Neutrophil (primary cell): Measurements from ENCODE around the gene KRT82.
"Not testable (repeated sequence)": the region's sequence is repeated elsewhere in the genome, so short reads cannot be mapped to it uniquely, and the experiment has no call there.

Experiments
- H3K27ac ChIP-seq: fragments of 200-600 bp; sonication (generic); 2 replicates; pipeline ENCODE4 v1.5.1; 2016; ENCODE audit warnings: mild to moderate bottlenecking, moderate library complexity
- H3K27me3 ChIP-seq: fragments of 200-600 bp; sonication (generic); 2 replicates; pipeline ENCODE4 v1.6.0; 2016; ENCODE audit warnings: mild to moderate bottlenecking
- H3K36me3 ChIP-seq: fragments of 200-600 bp; sonication (generic); 2 replicates; pipeline ENCODE4 v1.5.1; 2017
- H3K4me1 ChIP-seq, 2 experiments: fragments of 200-600 bp in 1 of 2; sonication (generic) in 1 of 2; 1 replicate in 1 of 2; 2 replicates in 1 of 2; pipeline versions ENCODE4 v1.5.1 to v1.6.1; 2013 to 2016; ENCODE audit warnings: low read depth in 1 of 2, low read length in 1 of 2, mild to moderate bottlenecking in 1 of 2, moderate library complexity in 1 of 2; ENCODE audit not compliant: control insufficient read depth in 1 of 2, insufficient read depth in 1 of 2
- H3K4me3 ChIP-seq, 2 experiments: fragments of 200-600 bp in 1 of 2; sonication (generic) in 1 of 2; 1 replicate in 1 of 2; 2 replicates in 1 of 2; pipeline ENCODE4 v1.5.1; 2013 to 2016; ENCODE audit warnings: low read depth in 1 of 2, low read length in 1 of 2, mild to moderate bottlenecking in 1 of 2, moderate library complexity in 1 of 2
- H3K9me3 ChIP-seq: fragments of 200-600 bp; sonication (generic); 2 replicates; pipeline ENCODE4 v1.5.1; 2016
- TF ChIP-seq, protein P1 (sequence below): fragments of 200-600 bp; sonication (generic); IDR thresholded peaks from 2 replicates; pipeline ENCODE4 v1.5.1; 2016; ENCODE audit warnings: antibody characterized with exemption

KRT82 gene

DNA sequence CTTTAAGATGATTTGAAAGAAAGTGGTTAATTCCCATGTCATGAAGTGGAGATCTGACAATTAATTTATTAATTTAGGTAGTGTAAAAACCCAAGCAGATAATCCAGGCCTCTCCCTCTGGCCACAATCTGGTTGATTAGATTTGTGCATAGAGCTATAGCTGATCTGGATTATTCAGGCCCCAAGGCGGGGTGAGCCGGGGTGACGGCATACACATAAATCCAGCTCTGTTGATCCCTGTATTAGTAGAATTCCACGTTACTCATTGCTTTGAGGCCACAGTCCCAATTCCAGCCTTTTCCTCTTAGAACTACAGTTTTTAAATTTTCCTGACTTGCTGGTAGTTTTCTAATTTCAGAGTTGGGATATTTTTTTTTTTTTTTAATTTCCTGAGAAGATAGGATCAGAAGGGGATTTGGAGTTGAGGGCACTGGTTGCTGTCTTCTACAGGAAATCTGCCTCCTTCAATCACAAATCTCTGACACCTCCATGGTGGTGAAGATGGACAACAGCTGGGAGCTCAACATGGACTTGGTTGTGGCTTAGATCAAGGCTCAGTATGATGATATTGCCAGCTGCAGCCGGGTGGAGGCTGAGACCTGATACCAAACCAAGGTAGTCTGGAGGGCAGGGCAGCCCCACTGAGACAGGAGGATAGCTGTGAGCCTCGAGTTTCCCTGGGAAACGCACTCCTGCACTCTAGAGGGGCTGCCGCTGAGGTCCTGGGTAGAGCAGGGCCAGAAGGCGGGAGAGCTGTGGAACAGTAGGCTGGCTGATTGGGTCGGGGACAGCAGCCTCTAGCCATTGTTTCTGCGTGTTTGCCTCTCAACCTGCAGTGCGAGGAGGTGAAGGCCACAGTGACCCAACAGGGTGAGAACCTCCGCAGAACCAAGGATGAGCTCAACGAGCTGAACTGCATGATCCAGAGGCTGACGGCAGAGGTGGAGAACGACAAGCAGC lies 58.3 kb downstream of the KRT82 start:
- Histone ChIP-seq H3K27ac (no peak overlapping the region), H3K4me3 (no peak overlapping the region), H3K4me1 (no peaks in the 10 kb centered on the region), H3K27me3 (peaks cover 18% of the 10 kb centered on the region), H3K9me3 (no peaks in the 10 kb centered on the region), H3K36me3 (no peaks in the 10 kb centered on the region)
- TF ChIP-seq, protein P1, sequence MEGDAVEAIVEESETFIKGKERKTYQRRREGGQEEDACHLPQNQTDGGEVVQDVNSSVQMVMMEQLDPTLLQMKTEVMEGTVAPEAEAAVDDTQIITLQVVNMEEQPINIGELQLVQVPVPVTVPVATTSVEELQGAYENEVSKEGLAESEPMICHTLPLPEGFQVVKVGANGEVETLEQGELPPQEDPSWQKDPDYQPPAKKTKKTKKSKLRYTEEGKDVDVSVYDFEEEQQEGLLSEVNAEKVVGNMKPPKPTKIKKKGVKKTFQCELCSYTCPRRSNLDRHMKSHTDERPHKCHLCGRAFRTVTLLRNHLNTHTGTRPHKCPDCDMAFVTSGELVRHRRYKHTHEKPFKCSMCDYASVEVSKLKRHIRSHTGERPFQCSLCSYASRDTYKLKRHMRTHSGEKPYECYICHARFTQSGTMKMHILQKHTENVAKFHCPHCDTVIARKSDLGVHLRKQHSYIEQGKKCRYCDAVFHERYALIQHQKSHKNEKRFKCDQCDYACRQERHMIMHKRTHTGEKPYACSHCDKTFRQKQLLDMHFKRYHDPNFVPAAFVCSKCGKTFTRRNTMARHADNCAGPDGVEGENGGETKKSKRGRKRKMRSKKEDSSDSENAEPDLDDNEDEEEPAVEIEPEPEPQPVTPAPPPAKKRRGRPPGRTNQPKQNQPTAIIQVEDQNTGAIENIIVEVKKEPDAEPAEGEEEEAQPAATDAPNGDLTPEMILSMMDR = no peak

- TF ChIP-seq, protein P1 = no peak
- Histone ChIP-seq H3K4me3 (no peak overlapping the region), H3K36me3 (no peaks in the 10 kb centered on the region), H3K27me3 (peaks cover 21% of the 10 kb centered on the region), H3K27ac (no peak overlapping the region), H3K9me3 (no peaks in the 10 kb centered on the region), H3K4me1 (no peaks in the 10 kb centered on the region)
Measured at GRCh38 chr12:52347016-52347415, 59.1 kb downstream of the KRT82 start.

- no peak overlapping the region for H3K27ac ChIP-seq
- TF ChIP-seq, protein P1 = no peak
Measured at GRCh38 chr12:52346593-52346992, 59.5 kb downstream of the KRT82 start.

GRCh38 chr12:52345041-52345440 lies 61.1 kb downstream of the KRT82 start:
- H3K27me3 ChIP-seq = peaks cover 12% of the 10 kb centered on the region
- H3K36me3 ChIP-seq, H3K4me1 ChIP-seq, H3K9me3 ChIP-seq, H3K4me3 ChIP-seq, H3K27ac ChIP-seq: not testable (repeated sequence)

More at GRCh38 chr12:52346593-52346992, 59.5 kb downstream of the KRT82 start:
- H3K4me3 ChIP-seq = no peak overlapping the region
- H3K9me3 ChIP-seq = no peaks in the 10 kb centered on the region
- H3K36me3 ChIP-seq = no peaks in the 10 kb centered on the region
- no peaks in the 10 kb centered on the region for H3K4me1 ChIP-seq
- peaks cover 21% of the 10 kb centered on the region for H3K27me3 ChIP-seq

- Histone ChIP-seq H3K4me3 (no peak overlapping the region), H3K27me3 (peaks cover 5% of the 10 kb centered on the region), H3K36me3 (no peaks in the 10 kb centered on the region), H3K27ac (no peak overlapping the region), H3K9me3 (no peaks in the 10 kb centered on the region), H3K4me1 (no peaks in the 10 kb centered on the region)
- TF ChIP-seq, protein P1 = no peak
Measured at GRCh38 chr12:52344111-52344510, 62.0 kb downstream of the KRT82 start.
